Measurements from ENCODE around the gene RANBP1. TPM values are rescaled to one million over a fixed set of nuclear protein-coding genes. Genes with fewer than 3 reads are reported as not detected.

RANBP1 gene
- total RNA-seq, 4 donors from 2014 or later: 104 to 159 (median 119) TPM

DNA sequence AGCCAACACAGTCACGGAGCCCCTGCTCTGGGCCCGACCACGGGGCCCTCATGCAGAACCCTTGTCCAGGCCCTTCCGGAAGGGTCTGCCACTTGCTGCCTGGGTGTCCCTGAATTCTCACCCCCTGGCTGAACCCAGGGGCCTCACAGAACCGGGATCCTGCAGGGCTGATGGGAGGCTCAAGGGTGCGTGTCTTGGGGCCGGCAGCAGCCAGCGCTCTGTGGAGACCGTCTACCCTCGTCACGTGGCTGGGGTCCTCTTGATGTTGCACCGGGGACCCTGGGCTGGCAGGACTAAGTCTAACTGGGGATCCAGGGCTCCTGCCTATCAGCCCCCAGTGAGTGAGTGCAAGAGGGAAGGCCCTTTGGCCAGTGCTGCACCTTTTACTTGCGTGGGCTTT is 54.3 kb downstream of the RANBP1 start:
- no peak overlapping the region for H3K4me3 ChIP-seq (ENCODE audit: low read depth, poor library complexity, severe bottlenecking)
- no peak for DNase-seq (ENCODE audit: low spot score in 2 of 2)
- WGBS, 2 donors: 90 to 100% methylated on average over 1 to 13 of the region's 13 CpGs
- TF ChIP-seq, protein P1, sequence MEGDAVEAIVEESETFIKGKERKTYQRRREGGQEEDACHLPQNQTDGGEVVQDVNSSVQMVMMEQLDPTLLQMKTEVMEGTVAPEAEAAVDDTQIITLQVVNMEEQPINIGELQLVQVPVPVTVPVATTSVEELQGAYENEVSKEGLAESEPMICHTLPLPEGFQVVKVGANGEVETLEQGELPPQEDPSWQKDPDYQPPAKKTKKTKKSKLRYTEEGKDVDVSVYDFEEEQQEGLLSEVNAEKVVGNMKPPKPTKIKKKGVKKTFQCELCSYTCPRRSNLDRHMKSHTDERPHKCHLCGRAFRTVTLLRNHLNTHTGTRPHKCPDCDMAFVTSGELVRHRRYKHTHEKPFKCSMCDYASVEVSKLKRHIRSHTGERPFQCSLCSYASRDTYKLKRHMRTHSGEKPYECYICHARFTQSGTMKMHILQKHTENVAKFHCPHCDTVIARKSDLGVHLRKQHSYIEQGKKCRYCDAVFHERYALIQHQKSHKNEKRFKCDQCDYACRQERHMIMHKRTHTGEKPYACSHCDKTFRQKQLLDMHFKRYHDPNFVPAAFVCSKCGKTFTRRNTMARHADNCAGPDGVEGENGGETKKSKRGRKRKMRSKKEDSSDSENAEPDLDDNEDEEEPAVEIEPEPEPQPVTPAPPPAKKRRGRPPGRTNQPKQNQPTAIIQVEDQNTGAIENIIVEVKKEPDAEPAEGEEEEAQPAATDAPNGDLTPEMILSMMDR (IDR thresholded peaks at IDR 0.05): no peak
- TF ChIP-seq POLR2A (IDR thresholded peaks at IDR 0.05): no peak
- intact Hi-C loops (cut with DNase I; ENCODE audit: low total_unique reads): no loop called here

DNA sequence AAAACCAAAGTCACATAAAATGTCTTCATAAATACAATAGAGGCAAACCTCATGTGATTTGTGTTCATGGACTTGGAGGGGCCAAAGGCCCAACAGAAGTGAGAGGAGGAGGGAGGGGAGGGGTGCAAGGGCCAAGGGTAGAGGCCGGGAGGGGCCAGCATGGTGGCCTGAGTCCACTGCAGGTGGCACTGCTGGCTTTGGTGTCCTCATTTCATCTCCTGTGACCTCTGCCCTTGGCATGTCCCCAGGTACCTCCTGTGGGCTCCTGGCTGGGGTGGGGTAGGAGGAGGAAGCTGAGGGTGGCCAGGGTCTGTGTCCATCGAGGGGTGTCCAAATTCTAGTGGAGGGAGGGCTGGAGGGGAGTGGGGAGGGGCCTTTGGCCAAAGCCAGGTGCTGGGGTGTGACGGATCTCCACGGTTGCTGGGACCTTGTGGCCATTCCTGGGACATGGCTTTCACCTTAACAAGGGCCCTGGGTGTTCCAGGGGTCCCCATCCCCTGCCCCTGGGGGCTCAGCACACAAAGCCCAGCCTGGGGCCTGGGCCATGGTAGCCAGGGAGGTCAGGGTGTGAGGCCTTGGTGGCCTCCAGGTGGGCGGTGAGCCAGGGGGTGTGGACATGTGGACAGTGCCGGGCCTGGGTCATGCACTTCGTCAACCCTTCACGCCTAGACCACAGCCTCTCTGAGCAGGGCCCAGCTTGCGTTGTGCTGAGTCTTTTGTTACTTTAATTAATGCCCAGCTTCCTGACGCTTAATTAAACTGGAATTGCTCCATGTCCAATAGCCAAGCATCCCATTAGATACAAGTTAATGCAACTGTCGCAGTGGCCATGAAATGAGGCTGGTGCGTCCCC is 55.6 kb downstream of the RANBP1 start:
- no peak for DNase-seq (ENCODE audit: low spot score in 2 of 2)
- TF ChIP-seq, protein P1 (IDR thresholded peaks at IDR 0.05): no peak
- no peak for TF ChIP-seq POLR2A (IDR thresholded peaks at IDR 0.05)
- intact Hi-C loops (cut with DNase I; ENCODE audit: low total_unique reads): no loop called here
- 84 to 86% methylated on average over 12 of the region's 12 CpGs for WGBS, 2 donors
- no peak overlapping the region for H3K4me3 ChIP-seq (ENCODE audit: low read depth, poor library complexity, severe bottlenecking)

DNA sequence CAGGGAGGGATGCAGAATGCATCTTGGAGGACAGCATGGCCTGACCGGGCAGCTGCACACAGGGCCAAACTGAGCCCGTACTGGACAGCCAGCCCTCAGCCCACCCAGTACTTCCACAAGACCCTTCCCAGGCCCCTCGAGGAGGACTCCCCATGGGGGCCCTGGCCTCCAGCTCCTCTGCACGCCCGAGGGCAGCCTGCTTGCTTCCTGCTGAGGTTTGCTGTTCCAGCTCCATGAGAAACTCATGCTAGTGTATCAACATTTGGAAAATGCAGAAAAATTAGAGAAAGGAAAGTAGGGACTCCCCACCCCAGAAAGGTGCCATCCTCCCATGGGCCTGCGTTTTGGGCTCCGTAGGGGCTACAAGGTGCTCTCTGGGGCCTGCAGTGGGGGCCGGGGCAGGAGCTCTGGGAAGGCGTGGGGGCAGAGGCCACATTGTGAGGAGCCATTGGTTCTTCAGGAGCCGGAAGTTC is 56.3 kb downstream of the RANBP1 start:
- intact Hi-C loops (cut with DNase I; ENCODE audit: low total_unique reads): no loop called here

DNA sequence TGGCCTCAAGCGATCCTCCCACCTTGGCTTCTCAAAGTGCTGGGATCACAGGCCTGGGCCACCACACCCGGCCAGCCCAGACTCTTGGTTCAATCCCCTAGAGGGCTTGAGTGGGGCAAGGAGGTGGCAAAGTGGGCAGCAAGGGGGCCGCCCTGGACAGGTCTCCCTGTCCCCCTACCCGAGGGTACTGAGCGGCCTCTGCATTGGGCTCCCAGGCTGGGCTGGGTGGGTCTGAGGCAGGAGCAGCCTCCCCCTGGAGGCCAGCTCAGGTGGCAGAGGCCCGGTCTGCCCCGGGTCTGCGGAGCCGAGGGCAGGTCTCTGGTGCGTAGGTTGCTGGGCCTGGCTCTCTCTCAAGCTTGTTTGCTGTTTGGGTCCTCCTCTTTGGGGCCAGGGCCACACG is 57.3 kb downstream of the RANBP1 start:
- no peak for DNase-seq (ENCODE audit: low spot score in 2 of 2)
- TF ChIP-seq, protein P1 (IDR thresholded peaks at IDR 0.05): no peak
- no peak for TF ChIP-seq POLR2A (IDR thresholded peaks at IDR 0.05)
- WGBS, 2 donors: 80 to 92% methylated on average over 1 to 7 of the region's 11 CpGs
- no peak overlapping the region for H3K4me3 ChIP-seq (ENCODE audit: low read depth, poor library complexity, severe bottlenecking)
- intact Hi-C loops (cut with DNase I; ENCODE audit: low total_unique reads): no loop called here

More for the DNA sequence above, 56.3 kb downstream of the RANBP1 start:
- TF ChIP-seq, protein P1 (IDR thresholded peaks at IDR 0.05): no peak
- no peak for TF ChIP-seq POLR2A (IDR thresholded peaks at IDR 0.05)
- DNase-seq (ENCODE audit: low spot score in 2 of 2): no peak
- 84 to 86% methylated on average over 10 of the region's 10 CpGs for WGBS, 2 donors
- no peak overlapping the region for H3K4me3 ChIP-seq (ENCODE audit: low read depth, poor library complexity, severe bottlenecking)

DNA sequence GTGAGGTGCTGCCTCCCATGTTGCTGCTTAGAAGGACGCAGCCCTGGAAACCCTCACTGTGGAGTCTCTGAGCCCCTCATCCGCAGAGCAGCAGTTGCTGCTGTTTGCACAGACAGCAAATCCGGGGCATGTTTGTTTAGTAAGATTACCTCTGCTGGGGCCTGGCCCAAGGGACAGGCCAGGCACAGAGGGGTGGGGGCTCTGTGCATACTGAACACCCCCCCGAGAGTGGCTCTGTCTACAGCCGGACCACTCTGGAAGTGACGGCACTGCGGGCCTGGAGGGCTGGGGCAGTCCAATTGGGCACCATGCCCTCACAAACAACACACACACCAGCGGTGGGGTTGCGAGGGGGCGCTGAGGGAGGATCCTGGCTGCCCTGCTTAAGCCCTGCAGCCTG is 57.9 kb downstream of the RANBP1 start:
- intact Hi-C loops (cut with DNase I; ENCODE audit: low total_unique reads): no loop called here

More for the DNA sequence above, 57.9 kb downstream of the RANBP1 start:
- no peak for DNase-seq (ENCODE audit: low spot score in 2 of 2)
- TF ChIP-seq, protein P1 (IDR thresholded peaks at IDR 0.05): no peak
- no peak for TF ChIP-seq POLR2A (IDR thresholded peaks at IDR 0.05)
- WGBS, 2 donors: 73 to 88% methylated on average over 8 to 10 of the region's 10 CpGs
- no peak overlapping the region for H3K4me3 ChIP-seq (ENCODE audit: low read depth, poor library complexity, severe bottlenecking)
